GM19023 (cell line): ENCODE results near the gene ZNF74.

ENCODE experiments used
- ATAC-seq: cut with Tn5 transposase; IDR thresholded peaks from one replicate; pipeline ENCODE4 v1.9.1; 2021; ENCODE audit warnings: mild to moderate bottlenecking, moderate library complexity; ENCODE audit not compliant: unreplicated experiment

ZNF74 gene

DNA sequence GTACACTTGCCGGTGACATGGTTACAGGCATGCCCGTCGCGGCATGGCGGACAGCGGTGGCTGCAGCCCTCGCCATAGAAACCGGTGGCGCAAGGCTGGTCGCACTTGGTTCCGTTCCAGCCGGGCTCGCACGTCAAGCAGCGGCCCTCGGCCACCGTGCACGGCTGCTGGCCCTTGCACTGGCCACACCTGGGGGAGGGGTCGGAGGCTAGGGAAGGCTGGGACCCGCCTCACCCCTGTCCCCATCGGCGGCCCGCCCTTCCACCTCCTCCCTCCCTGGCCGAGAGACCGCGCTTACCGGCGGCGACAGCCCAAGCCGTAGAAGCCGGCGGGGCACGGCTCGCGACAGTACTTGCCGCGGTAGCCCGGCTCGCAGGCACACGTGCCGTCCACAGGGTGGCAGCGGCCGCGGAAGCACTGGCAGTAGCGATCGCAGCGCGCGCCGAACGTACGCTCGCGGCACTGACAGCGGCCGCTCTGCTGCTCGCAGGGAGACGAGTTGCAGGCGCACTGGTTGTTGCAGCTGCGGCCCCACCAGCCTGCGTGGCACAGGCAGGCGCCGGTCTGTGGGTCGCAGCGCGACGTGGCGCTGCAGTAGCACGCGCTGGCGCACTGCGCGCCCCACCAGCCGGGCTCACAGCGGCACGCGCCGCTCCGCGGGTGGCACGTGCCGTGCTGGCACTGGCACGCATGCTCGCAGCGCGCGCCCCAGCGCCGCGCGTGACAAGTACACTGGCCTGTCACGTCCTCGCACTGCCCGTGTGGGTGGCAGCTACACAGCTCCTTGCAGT lies 37.0 kb downstream of the ZNF74 start:
- ATAC-seq: no peak

DNA sequence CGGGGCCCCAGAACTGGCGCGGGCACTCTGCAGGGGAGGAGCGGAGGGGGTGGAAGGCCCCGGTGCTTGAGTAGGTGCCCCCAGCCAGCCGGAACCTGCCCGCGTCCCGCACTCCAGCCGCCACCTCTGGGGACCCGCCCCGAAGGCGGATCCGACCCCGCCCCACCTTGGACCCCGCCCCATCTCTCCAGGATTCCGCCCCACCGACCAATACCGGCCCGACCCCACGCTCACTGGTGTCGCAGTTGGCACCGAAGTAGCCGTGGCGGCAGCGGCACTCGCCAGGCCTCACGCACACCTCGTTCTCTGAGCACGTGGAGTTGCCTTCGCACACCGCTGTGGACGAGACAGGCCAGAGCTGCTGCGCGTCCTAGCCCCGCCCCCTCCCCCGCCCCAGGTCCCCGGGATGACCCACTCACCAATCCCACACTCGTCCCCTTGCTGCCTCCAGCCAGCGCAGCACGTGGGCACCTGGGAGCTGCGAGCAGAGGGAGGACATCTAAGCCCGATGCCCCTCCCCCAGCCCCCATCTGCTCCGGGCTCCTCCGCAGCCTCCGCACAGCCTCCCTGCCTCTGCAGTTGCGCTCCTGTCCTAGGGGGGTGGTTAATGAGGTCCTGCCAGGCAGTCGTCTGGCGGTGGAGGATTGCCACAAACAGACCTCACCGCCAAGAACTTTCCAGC lies 37.7 kb downstream of the ZNF74 start:
- no peak for ATAC-seq

- ATAC-seq: no peak
Measured at GRCh38 chr22:20432244-20432686, 38.3 kb downstream of the ZNF74 start.

GRCh38 chr22:20433191-20433590 lies 39.2 kb downstream of the ZNF74 start:
- ATAC-seq: no peak

- no peak for ATAC-seq
Measured at GRCh38 chr22:20433686-20434241, 39.8 kb downstream of the ZNF74 start.

DNA sequence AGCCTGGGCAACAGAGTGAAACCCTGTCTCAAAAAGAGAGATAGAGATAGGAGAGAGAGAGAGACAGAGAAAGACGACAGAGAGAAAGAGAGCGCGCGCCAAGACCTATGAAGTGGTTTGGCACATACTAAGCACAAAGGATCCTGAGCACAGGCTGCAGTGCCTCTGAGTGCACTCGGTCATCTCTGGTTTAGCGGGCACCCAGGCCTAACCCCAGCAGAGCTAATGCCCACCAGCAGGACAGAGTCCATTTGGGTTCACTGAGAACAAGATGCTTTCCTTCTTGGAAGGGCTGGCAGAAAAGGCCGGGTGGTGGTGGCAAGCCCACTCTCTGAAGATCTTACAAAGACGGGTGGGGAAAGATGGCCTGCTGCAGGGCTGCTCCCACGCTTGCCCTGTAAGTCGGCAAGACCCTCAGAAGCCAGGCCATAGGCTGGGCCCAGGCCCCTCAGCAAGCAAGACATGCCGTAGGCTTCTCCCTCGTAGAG lies 40.4 kb downstream of the ZNF74 start:
- ATAC-seq: no peak

- no peak for ATAC-seq
Measured at GRCh38 chr22:20434773-20435172, 40.8 kb downstream of the ZNF74 start.

- ATAC-seq: no peak
Measured at GRCh38 chr22:20435436-20436306, 41.7 kb downstream of the ZNF74 start.

DNA sequence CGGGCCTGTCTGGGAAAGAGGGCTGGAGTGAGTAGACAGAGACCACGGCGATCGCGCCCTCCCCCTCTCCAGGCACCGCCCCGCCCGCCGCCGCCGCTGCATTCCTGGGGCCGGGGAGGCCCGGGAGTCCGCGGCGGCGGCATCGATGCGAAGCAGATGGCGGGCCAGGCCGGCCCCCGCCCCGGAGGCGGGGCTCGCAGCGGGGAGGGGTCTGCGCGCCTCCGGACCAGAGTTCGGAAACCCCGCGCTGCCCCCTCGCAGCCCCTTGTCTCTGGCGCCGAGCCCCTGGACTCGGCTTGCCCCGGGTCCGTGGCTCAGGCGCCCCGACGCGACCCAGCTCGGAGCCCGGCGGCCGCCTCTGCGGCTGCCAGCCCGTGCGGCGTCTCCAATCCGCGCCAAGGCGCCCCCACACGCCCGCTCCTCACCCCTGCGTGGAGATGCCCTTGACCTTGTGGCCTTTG lies 42.4 kb downstream of the ZNF74 start:
- ATAC-seq: no peak

GRCh38 chr22:20436768-20437612 lies 43.0 kb downstream of the ZNF74 start:
- no peak for ATAC-seq

DNA sequence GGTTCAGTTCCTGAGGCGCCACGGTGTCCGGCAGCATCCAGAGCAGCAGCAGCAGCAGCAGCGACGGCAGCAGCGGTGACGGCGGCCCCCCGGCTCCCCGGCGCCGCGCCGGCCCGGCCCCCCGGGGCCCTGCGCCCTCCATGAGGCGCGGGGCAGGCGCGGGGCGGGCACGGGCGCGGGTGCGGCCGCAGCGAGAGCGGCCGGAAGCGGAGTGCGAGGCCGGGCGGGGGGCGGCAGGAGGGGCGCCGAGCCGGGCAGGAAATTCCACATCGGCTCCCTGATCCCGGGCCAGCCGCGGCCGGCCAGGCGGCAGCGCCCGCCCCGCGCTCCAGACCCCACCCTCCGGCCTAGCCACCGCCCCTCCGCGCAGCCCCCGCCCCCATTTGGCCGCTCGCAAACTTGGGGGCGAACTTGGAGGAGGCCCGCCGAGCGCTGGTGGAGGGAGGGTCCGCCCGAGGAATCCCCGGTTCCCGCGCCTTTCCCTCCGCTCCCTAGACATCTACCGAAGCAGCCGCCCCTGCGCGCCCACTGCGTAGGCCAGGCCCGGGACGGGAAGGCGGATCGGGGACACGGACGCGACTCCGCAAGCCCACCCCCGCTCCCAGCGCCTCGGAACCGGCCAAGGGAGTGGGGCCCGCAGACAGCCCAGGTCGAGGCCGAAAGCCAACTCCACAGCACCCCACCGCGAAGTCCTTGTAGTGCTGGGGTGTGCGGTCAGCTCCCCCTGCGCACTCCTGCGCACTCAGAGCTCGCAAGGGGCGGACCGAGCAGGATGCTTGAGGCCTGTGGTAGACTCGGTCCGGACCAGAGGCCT lies 43.9 kb downstream of the ZNF74 start, which contains the start of gene SCARF2:
Gene SCARF2 (minus strand): TSS at position 213 of the 814 bp plus-strand sequence. CDS start 71 bp downstream, at position 142.
- ATAC-seq: no peak

DNA sequence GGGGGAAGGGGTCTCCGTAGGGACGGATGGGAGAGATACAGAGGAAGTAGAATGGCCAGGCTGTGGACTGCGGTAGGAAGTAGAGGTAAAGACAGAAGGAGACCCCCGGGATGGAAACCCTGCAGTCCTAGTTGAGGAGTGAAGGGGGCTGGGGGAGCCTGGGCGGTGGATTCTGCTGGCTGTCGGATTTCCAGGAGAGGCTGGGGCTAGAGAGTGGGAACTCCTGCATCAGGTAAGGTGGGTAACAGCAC lies 44.4 kb downstream of the ZNF74 start:
- no peak for ATAC-seq

DNA sequence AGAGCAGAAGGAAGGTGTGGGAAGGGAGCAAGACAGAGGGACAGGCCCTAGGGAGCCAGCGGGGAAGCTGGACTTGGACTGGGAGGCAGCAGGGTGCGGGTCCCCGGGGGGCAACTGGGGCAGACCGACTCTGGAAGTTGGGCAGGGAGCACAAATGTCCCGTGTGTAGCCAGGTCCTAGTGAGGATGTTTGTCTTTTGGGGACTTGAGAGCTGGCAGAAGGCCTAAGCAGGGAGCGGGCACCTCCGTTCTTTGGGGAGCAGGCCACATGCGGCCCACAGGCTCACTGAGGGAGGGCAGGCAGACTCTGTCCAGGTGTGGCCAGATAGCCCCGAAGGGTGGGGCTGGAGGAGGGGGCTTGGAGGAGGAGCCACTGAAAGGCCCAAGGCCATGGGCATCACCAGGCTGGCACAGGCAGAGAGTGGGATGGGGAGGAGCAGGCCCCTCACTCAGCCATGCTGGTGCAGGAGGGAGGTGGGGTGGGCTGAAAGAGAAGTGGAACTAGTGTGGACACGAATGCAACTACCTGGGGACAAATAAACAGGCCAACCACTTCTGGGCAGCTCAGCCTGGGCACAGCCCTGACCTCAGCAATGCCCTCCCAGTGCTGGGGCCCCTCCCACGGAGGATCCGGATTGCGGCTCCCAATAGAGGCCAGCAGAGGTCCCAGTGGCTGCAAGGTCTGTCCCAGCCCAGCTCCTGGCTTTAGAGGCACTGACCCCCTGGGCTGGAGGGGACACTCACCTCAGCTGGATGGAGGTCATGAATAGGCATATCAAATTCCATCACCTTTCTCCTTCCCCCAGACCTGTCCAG lies 44.9 kb downstream of the ZNF74 start:
- no peak for ATAC-seq

GRCh38 chr22:20439556-20439927 lies 45.6 kb downstream of the ZNF74 start:
- ATAC-seq: no peak

DNA sequence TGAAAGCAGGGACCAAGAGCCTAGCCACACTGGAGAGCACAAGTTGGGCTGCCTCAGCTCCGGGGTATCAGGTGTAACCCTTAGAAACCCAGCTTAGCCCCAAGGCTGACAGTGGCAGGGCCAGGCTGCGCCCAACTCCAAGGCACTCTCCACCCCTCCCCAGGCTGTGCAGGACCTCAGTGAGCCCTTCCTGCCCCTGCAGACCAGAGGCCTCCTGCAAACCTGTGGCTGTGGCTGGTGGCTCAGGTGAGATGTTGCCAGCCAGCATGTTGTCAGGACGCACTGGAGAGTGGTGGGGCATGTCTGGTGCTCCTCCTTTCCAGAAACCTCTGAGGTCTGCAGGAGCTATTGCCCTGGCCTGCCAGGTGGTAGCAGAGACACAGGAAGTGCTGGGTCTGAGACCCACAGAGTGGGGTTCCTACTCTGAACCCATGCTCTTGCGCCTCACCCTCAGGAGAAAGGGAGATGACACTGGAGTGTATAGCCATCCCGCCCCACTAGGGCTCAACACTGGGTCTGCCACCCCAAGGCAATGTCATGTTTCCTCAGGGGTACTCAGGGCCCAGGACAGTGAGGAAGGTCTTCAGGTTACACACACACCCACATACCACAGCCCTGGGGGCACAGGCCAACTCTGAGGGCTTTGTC lies 46.1 kb downstream of the ZNF74 start:
- no peak for ATAC-seq

- no peak for ATAC-seq
Measured at GRCh38 chr22:20440637-20441591, 47.0 kb downstream of the ZNF74 start.
